Renal cortical epithelial cell (primary cell): ENCODE data around the gene RNU6-8. TPM values are rescaled to one million over a fixed set of nuclear protein-coding genes. Genes with fewer than 3 reads are reported as not detected.

Experiments
- DNase-seq: peaks from one replicate; pipeline ENCODE4 v3.0.0-alpha.2; 2011; ENCODE audit warnings: low read depth
- total RNA-seq: library from RNA; depleted of rRNA; stranded (reverse); fragments of >200 nt; gene quantifications from 2 replicates; pipeline ENCODE4 v1.2.3, GENCODE V29; 2014

Gene RNU6-8
- not detected in 2 replicates for total RNA-seq

DNA sequence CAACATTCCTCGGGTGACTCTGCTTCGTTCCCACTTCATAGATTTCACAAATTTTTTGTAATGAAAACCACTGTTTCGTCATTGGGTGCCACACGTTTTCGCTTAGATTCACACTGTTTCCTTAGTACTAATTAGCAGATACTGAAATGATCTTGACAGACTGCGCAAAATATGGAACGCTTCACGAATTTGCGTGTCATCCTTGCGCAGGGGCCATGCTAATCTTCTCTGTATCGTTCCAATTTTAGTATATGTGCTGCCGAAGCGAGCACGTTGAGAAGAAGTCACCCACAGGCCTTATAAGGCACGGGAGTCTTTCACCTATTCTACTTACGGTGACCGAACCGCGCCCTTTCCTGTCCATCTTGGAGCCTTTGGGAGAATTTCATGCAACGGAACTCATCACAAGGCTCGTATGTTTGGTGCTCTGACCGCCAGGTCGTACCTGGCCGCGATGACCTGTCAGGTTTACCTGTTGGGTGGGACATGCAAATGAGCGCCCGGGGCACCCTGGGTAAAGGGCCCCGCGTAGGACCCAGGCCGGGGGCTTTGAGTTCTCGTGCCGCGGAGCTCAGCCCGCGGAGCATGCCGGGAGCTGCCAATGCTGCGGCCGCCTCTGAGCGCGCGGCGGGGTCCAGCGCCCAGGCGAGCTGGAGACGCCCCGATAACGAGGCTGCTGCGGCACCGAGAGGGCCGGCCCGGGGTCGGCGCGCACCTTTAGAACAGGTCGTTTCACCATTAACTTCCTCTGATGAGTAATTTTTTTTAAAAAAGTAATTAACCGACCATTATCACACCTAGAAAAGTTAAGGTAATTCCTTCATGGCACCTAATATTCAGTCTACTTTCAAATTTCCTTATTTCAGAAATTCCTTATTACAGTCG is at the start of gene RNU6-8:
TSS of gene RNU6-8 (minus strand) at position 272 of the 885 bp plus-strand sequence.
- peak; percentile 57 for DNase-seq

DNA sequence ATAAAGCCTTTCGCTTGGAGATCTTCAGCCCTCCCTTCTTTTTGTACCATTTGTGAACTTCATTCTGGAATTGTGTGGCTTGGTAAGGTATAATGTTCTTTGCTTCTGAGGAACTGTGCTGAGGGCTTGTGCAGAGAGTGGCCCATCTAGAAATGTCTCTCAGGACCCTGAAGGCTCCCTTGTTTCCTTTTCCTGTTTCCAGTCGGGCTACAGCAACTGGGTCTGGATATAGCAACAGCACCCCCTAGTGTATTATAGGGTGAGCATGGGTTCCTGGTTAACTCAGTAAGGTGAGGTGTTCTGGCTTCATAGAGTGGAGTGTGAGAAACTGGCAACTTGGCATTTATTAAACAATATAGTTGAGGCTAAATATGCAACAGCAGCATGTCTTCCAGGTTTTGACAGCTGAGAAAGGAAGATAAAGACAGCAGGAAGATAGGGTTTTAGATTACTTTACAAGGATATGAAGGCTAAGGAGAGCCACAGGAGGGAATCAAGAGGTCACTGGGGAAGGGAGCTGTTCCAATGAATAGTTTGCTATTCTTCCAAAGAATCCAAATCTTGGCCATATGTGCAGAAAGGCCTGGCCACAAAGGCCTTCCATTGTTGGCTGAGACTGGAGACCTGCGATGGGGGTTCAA is 49.1 kb upstream of the RNU6-8 start:
- peak; percentile 76 for DNase-seq

DNA sequence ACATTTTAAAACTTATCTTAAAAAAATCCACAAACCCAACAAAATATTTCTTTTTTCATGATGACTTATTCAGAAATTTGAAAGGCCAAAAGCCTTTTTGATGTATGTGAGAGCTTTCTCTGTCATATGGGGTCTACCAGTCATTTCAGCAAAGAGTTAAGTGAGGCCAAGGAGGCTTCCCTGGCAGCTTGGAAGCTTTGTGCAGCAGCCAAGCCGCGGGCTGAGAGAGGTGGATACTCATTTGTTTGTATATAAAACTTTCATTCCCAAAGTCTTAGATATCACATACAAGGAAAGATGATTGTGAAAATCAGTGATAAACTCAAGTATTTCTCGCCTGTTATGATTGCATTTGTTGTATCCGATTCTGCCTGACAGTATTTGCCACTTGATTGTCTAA is 48.5 kb upstream of the RNU6-8 start:
- no peak for DNase-seq

DNA sequence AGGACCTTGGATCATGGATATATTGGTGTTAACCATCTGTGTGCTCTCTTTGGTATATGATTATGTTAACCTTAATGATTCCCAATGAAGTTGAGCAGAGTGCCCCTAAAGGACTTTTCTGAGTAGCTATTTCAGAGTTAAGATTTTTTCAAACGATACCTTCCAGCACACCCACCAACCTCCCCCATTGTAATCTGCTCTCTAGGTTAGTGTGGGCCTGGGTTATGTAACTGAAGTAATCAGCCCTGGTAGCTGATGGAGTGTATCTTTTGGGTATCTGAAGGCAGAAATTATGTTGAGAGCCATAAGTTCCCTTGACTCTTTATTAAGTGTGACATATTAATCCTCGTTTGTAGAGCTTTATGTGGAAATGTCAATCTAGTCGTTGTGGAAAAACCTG is 47.6 kb upstream of the RNU6-8 start:
- no peak for DNase-seq

DNA sequence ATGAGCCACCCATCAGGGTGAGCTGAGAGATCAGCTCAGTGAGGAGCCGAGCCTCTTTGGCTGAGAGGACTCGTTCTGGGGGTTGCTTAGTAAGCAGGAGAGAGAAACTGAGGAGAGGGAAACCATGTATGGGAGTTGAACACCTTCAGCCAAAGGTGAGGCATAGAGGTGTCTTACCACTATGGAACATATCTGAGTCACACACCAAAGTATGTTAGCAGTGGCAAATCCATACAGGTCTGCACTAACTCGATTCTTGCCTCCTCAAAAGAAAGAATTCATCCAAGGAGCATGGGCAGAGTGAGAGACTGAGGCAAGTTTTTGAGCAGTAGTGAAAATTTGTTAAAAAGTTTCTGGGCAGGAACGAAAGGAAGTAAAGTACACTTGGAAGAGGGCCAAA is 46.7 kb upstream of the RNU6-8 start:
- no peak for DNase-seq

DNA sequence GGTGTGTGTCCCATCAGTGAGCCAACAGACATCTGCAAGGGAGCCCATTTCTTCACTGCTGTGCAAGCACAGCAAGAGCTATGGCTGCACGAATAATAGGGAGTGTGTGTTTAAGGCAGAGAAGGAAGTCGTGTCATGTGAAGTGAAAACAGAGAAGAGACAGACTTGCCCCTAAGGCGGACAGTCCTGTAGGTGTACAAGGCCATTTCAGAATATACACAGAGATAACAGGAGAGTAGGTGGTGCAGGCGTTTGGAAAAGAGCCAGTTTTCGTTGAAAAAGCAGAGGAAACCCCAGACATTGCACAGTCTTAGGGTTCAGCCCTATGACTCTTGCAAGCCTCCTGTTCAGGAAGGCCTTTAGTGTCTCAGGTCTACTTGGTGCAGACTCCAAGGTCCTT is 46.3 kb upstream of the RNU6-8 start:
- no peak for DNase-seq

DNA sequence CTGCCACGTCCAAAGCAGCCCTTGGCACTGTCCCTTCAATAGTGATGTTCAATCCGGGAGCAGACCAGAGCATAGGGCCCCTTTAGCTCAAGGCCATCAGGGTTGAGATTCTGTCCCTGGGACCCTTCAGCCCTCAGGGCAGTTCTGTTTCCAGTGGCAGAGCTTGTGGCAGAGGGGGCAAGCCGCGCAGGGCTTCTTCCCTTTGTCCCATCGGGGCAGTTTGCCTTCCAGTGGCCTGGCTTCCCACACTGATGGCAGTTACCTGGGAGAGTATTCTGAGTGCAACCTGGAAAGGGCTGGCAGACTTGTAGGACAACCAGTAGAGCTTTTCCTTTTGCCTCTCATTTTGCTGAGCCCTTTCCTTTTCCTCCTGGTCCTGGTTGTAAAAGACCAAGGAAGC is 43.7 kb upstream of the RNU6-8 start:
- DNase-seq: no peak

DNA sequence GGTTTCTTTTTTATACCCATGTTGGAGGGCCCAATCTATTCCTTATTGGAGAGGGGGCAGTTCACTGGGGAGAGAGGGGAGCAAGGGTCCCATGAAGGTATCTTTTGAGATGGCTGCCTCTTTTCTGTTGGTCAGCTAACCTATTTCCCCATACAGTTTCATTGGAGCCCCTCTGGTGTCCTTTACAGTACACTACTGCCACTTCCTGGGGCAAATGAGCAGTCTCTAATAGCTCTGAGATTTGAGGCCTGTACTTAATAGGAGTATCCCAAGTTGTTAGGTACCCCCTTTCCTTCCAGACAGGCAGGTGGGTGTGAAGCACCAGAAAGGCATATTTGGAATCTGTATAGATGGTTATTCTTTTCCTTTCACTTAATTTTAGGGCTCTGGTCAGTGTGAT is 41.3 kb upstream of the RNU6-8 start:
- no peak for DNase-seq

DNA sequence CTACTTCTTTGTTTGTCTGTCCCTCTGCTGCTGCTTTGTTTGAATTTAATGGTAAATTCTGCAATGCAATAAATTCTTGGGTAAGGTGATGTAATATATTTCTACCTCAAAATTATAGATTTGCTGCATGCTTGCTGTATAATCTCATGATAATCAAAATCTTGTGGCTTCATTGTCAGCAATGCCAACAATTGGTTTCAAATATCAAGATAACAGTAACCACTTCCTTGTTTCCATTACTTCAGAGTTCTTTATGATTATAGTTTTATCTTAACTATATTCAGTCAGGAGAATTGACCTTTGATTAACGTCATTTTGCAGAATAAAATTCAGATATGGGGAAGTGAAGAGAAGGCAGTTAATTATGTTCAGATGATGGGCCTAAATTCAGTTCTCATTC is 30.2 kb upstream of the RNU6-8 start:
- no peak for DNase-seq

DNA sequence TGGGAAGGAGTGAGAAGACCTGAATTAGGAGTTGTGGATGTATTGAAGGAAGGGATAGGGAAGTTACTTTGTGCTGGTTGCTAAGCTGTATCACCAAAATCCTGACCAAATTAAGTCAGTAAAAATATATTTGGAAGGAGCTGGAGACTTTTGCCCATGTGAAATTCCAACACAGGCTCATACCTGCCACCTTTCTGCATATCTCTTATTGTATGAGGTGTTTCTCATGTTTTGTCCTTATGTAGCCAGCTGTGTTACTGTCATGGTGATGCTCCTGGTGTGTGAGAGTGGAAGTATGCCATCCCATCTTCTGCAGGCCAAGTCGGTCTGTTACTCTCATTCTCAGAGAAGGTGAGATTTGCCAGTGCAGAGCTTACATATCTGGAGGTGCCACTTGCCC is 29.4 kb upstream of the RNU6-8 start:
- no peak for DNase-seq

DNA sequence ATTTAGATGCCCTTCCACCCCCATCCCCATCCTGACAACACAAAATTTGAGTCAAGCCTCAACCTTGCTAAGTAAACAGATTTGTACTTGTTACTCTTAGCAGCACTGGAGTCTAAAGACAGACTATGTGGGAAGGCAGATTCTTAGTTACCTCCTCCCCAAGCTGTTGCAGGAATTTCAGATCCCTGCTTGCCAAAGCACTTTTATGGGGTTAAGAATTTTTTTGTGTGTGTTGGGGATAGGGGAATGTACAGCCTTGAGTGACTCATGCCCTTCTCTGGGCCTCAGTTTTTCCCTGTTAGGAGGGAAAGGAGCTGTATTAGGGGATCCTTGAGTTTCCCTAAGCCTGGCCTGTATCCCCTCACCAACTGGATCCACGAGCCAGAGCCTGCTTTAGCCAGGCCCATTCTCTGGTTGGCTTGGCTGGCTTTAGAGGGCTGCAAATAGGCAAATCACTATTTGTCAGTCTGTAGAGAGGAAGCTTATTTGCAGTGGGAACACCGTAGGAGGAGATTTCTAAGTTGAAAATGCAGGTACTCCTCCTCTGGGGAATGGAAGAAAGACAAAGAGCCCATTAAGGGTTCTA is 27.7 kb upstream of the RNU6-8 start:
- DNase-seq: peak; percentile 69

DNA sequence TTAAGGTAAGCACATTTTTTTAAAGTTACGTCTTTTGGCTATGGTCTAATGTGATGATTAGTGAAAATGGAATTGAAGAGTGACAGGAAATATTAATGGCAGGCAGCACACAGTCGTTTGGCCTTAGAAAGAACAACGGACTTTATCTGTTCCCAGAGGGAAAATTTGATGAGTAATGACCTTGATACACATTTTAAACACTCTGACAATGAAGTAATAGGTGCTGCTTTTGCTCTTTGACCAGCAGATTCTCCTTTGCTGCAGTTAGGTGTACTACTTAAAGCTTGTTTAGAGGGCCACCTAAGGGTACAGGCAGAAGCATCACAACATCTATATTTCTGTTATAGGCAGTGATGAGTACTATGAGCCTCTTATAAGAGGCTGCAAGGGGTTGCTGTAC is 27.1 kb upstream of the RNU6-8 start:
- DNase-seq: peak; percentile 38

DNA sequence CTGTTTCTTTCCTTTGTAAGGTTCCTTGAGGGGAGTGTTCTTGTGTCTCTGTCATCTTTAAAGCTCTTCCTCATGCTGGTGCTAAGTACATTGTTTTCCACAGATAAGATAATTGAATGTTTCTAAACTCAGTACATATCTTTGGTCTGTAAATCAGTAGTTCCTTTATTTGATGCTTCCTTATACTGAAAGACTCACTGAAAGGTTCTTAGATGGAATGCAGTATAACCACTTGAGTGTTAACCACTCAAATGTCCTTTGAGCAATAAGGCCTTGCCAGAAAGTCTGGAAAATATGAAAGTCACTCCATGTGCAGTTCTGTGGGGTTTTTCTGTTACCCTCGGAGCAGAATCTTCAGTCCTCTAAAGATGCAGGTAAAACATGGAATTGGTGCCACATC is 23.0 kb upstream of the RNU6-8 start:
- DNase-seq: peak; percentile 64

DNA sequence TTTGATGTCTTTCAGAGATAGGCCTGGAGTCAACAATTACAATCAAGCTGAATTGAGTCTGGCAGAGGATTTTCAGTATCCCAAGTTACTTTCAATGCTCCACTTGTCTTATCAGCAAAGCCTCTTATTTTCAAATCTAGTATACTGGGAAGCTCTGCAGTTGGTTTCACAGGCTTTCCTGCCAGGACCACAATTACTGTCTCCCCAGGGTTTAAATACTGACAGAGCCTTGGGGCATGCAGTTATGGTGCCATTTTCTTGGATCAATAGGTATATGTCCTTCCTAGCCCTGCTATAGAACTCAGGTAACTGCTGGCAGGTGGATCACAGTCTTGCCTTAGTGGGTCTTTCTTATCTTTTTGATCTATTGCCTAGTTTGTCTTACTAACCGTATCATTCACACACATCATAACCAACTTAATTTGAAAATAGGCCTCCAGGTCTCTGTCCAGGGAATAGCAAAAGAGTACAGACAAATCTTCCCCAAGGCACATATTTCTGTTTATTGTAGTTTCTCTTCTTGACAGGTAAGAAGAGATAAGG is 22.4 kb upstream of the RNU6-8 start:
- no peak for DNase-seq

DNA sequence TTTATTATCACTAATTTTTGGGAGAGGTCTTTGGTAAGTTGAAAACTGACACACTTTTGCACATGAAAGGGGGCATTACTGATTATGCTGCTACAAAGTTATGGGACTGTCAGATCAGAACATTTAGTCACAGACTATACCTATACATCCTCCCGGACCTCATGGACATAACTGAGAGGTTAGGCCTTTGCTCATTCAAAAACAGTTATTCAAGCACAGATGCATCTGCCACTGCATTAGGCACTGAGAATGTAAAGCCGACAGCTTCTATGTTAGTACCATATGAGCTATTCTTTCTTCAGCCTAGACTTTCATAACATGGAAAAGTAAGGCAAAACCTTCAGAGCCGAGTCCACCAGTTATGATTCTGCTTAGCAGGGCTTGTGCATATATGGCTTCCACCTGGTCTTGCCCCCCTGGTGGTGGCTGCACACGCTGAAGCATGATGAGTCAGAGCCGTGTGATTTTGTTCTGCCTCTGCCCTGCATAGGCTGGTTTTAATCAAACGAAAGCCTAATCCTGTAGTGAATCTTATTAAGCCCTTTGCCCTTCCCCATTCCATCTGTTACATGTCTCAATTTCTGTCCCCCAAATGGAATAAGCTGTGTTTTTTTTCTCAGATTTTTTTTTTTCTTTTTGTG is 21.8 kb upstream of the RNU6-8 start:
- DNase-seq: peak; percentile 79

DNA sequence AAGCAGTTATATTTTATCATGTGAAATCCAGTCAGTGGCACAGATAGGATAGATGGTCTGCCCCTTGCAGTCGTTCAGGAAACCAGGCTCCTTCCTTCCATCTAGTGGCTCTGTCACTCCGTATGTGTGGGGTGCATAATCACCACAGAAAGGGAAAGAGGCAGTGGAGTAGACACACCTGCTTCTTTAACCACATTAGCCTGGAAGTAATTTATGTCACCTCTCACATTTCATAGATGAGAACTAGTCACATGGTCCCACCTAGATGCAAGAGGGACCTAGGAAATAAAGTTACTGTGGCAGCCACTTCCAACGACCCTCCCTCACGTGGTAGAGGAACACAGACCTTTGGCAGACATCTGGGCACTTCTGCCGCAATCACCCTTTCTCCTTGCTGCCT is 14.2 kb upstream of the RNU6-8 start:
- no peak for DNase-seq

DNA sequence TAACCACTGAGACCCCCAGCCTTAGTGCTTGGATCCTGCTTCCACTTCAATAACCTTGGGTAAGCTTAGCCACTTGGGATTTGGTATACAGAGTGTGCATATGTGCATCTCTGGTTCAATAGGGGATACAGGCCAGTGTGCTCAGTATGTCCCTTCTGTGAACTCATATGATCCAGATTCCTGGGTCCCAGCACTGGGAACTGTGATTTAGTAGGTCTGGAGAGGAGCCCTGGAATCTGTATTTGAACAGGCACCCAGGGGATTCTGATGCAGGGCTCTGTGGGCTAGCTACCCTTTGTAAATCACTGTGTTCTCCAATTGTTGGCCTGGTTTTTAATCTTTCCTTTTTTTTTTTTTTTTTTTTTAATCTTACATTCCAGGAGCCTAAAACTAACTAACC is 9.8 kb upstream of the RNU6-8 start:
- DNase-seq: no peak

DNA sequence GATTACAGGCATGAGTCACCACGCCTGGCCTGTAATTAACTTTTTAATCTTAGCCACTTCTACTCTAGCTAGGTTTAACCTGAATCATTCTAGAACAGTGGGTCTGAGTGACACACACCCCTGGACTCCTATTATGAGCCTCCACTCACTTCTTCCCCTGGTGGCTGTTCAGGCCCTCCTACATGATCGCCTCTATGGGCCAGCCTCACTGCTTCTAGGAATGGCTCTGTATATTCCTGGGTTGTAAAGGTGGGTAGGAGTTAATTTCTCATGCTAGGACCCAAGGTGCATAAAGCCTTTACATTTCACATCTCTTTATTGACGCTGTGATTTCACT is 8.0 kb upstream of the RNU6-8 start:
- no peak for DNase-seq

DNA sequence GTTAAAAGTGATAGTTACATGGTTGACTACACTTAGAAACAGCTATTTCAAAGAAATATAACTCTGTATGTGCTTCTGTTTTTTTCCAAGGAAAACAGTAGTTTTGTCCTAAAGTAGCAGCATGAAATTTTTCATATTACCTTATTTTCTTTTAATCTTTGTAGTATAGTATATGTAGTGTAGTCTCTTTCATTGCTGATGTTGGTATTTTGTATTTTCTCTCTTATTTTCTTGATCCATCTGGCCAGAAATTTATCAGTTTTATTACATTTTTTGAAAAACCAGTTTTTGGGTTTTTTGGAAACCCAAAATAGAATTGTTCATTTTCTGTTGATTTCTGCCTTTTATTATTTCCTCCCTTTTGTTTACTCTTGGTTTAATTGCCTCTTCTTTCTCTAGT is 6.4 kb upstream of the RNU6-8 start:
- no peak for DNase-seq

DNA sequence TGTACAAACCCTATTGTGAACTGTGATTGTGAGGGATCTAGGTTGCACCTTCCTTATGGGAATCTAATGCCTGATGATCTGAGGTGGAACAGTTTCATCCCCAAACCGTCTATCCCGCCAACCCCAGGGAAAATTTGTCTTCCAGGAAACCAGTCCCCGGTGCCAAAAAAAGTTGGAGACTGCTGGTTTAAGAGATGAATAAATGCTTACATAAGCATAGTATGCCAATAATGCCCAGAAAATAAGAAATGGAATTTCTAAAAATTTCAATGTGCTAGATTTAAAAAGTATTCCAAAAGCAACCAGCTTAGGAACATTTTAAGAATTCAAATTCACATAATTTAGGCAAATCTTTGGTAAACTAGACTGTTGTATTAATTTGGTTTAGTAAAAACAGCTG is 5.4 kb upstream of the RNU6-8 start:
- no peak for DNase-seq

DNA sequence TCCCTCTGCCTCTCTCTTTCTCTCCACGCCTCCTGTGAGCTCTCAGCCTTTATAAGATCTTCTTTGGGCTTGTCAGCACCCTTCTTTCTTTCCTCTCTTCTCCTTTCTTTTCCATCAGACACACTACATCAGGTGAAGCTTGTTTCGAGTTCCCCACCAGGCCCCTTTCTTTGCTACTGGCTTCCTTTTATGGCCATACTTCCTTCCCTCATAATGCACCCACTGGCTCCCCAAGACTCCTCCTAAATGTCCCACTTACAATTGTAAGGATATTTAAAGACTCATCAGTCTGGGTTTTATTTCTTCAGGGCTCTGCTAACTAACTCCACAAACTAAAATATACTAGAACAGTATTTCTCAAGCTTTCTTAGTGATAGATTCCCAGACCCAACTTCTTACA is 3.5 kb upstream of the RNU6-8 start:
- no peak for DNase-seq

DNA sequence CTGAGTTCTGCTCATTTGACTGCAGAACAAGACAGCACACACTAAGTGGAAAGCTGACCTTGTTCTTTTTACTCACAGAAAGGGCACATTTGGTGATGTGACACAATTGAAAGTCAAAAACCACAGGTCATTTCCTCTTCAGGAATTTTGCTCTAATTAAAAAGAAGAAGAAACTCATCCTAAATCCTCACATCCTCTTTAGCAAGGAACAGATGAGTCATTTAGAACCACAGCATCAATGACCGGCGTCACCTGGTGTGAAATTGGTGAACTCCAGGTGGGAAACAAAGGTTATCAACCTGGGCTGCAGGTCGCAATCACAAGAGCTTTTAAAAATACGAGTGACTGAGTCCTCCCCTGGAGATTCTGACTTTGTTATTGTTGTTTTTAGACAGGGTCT is 2.9 kb upstream of the RNU6-8 start:
- no peak for DNase-seq

DNA sequence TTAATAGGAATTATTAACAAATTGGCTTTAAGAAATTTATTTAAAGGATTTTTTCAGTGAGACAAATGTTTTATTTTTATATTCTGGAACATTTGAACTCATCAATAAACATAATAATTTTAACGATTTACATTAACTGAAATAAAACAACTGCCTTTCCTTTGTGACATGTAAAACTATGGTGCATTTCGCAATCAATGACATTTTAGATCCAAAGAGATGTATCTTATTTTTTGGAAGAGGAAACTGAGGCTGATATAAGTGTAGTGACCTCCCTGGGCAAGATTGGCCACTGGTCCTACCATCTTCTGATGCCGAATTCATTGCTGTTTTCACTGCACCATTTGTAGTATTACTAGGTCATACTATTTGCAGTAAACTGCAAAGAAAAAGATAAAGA is 2.5 kb upstream of the RNU6-8 start:
- no peak for DNase-seq
